H9 (cell line): ENCODE measurements around the gene REEP1. TPM values are rescaled to one million over a fixed set of nuclear protein-coding genes. Genes with fewer than 3 reads are reported as not detected.

Source experiments
- DNase-seq: peaks from one replicate; pipeline ENCODE4 v3.0.0-alpha.2; 2017
- H2AFZ ChIP-seq: one replicate; pipeline ENCODE4 v1.6.1; 2013; ENCODE audit warnings: mild to moderate bottlenecking, low read length, control low read depth, moderate library complexity
- H2AK5ac ChIP-seq: 2 replicates; pipeline ENCODE4 v1.6.1; 2013; ENCODE audit warnings: low read length, control low read depth, mixed read lengths; ENCODE audit not compliant: insufficient read length
- H2BK120ac ChIP-seq: one replicate; pipeline ENCODE4 v1.6.1; 2013; ENCODE audit warnings: low read depth, mild to moderate bottlenecking, low read length, control low read depth, inconsistent platforms; ENCODE audit not compliant: poor library complexity, severe bottlenecking
- H2BK12ac ChIP-seq: 2 replicates; pipeline ENCODE4 v1.6.1; 2013; ENCODE audit warnings: low read length, control low read depth, mixed read lengths, low read depth; ENCODE audit not compliant: insufficient read length
- H2BK15ac ChIP-seq: 2 replicates; pipeline ENCODE4 v1.6.1; 2013; ENCODE audit warnings: low read depth, low read length, control low read depth
- H2BK20ac ChIP-seq: one replicate; pipeline ENCODE4 v1.6.1; 2013; ENCODE audit warnings: low read depth, mild to moderate bottlenecking, low read length, control low read depth, inconsistent platforms; ENCODE audit not compliant: poor library complexity, severe bottlenecking
- H2BK5ac ChIP-seq: 2 replicates; pipeline ENCODE4 v1.6.1; 2013; ENCODE audit warnings: low read length, control low read depth, mixed read lengths; ENCODE audit not compliant: insufficient read length
- H3K14ac ChIP-seq: 2 replicates; pipeline ENCODE4 v1.6.1; 2013; ENCODE audit warnings: low read length, control low read depth; ENCODE audit not compliant: insufficient read depth
- H3K18ac ChIP-seq: 2 replicates; pipeline ENCODE4 v1.6.1; 2013; ENCODE audit warnings: low read depth, mild to moderate bottlenecking, mixed read lengths, low read length, control low read depth; ENCODE audit not compliant: insufficient read length
- H3K23ac ChIP-seq: 2 replicates; pipeline ENCODE4 v1.6.1; 2013; ENCODE audit warnings: low read length, control low read depth, mixed read lengths, low read depth; ENCODE audit not compliant: insufficient read length
- H3K23me2 ChIP-seq: 2 replicates; pipeline ENCODE4 v1.6.1; 2013; ENCODE audit warnings: low read depth, mild to moderate bottlenecking, mixed read lengths, low read length, control low read depth; ENCODE audit not compliant: insufficient read length, poor library complexity, severe bottlenecking
- H3K27ac ChIP-seq: 2 replicates; pipeline ENCODE4 v1.5.1; 2013; ENCODE audit warnings: low read length, control low read depth, mixed read lengths, low read depth; ENCODE audit not compliant: insufficient read length
- H3K27me3 ChIP-seq: 2 replicates; pipeline ENCODE4 v1.6.1; 2013; ENCODE audit warnings: low read length, control low read depth, inconsistent platforms; ENCODE audit not compliant: insufficient read depth
- H3K4ac ChIP-seq: 2 replicates; pipeline ENCODE4 v1.6.1; 2013; ENCODE audit warnings: low read depth, mild to moderate bottlenecking, control low read depth, inconsistent platforms, low read length, moderate library complexity
- H3K4me1 ChIP-seq: 2 replicates; pipeline ENCODE4 v1.6.1; 2013; ENCODE audit warnings: low read length, control low read depth, inconsistent platforms; ENCODE audit not compliant: insufficient read depth
- H3K4me2 ChIP-seq: 2 replicates; pipeline ENCODE4 v1.6.1; 2013; ENCODE audit warnings: low read length, control low read depth, mixed read lengths; ENCODE audit not compliant: insufficient read length, insufficient read depth
- H3K56ac ChIP-seq: 2 replicates; pipeline ENCODE4 v1.6.1; 2013; ENCODE audit warnings: low read depth, mild to moderate bottlenecking, mixed read lengths, low read length, control low read depth; ENCODE audit not compliant: insufficient read length
- H3K79me1 ChIP-seq: 2 replicates; pipeline ENCODE4 v1.6.1; 2013; ENCODE audit warnings: low read depth, mild to moderate bottlenecking, moderate library complexity, low read length, control low read depth, inconsistent platforms; ENCODE audit not compliant: insufficient read depth, poor library complexity, severe bottlenecking
- H3K79me2 ChIP-seq: 2 replicates; pipeline ENCODE4 v1.6.1; 2013; ENCODE audit warnings: low read length, control low read depth, inconsistent platforms; ENCODE audit not compliant: insufficient read depth
- H3K9ac ChIP-seq: 2 replicates; pipeline ENCODE4 v1.6.1; 2013; ENCODE audit warnings: low read length, control low read depth, mixed read lengths; ENCODE audit not compliant: insufficient read length; ENCODE audit errors: extremely low read depth
- H3K9me3 ChIP-seq: one replicate; pipeline ENCODE4 v1.6.1; 2013; ENCODE audit warnings: low read depth, low read length, inconsistent platforms; ENCODE audit not compliant: control insufficient read depth
- H3T11ph ChIP-seq: one replicate; pipeline ENCODE4 v1.6.1; 2013; ENCODE audit warnings: mild to moderate bottlenecking, low read length, control low read depth, inconsistent platforms
- H4K20me1 ChIP-seq: one replicate; pipeline ENCODE4 v1.6.1; 2013; ENCODE audit not compliant: control insufficient read depth, insufficient read length, insufficient read depth
- H4K5ac ChIP-seq: 2 replicates; pipeline ENCODE4 v1.6.1; 2013; ENCODE audit warnings: low read depth, mild to moderate bottlenecking, mixed read lengths, low read length, control low read depth; ENCODE audit not compliant: insufficient read length
- H4K8ac ChIP-seq: replicated peaks from 2 replicates; pipeline ENCODE4 v1.6.1; 2013; ENCODE audit warnings: low read length, control low read depth, mixed read lengths, low read depth; ENCODE audit not compliant: insufficient read length
- H4K91ac ChIP-seq: 2 replicates; pipeline ENCODE4 v1.6.1; 2013; ENCODE audit warnings: low read depth, mild to moderate bottlenecking, moderate library complexity, mixed read lengths, low read length, control low read depth; ENCODE audit not compliant: insufficient read length
- H3K27ac Mint-ChIP-seq, 3 experiments: 2 replicates in 2 of 3; 3 replicates in 1 of 3; pipeline ENCODE4 v1.8.0; 2020 to 2021; ENCODE audit warnings: mixed read lengths in 3 of 3, mild to moderate bottlenecking in 1 of 3, moderate library complexity in 1 of 3
- H3K27me3 Mint-ChIP-seq: 2 replicates; pipeline ENCODE4 v1.8.0; 2021; ENCODE audit warnings: low read depth, mild to moderate bottlenecking, moderate library complexity, mixed read lengths
- H3K36me3 Mint-ChIP-seq, 3 experiments: 2 replicates in 2 of 3; 3 replicates in 1 of 3; pipeline ENCODE4 v1.8.0; 2020 to 2021; ENCODE audit warnings: low read depth in 3 of 3, mixed read lengths in 3 of 3; ENCODE audit not compliant: insufficient read depth in 1 of 3
- H3K4me1 Mint-ChIP-seq, 2 experiments: 2 replicates each; pipeline ENCODE4 v1.8.0; 2020; ENCODE audit warnings: mixed read lengths in 2 of 2
- H3K4me3 Mint-ChIP-seq, 2 experiments: 2 replicates in 1 of 2; 3 replicates in 1 of 2; pipeline ENCODE4 v1.8.0; 2020 to 2021; ENCODE audit warnings: mild to moderate bottlenecking in 2 of 2, mixed read lengths in 2 of 2, moderate library complexity in 1 of 2
- H3K9me3 Mint-ChIP-seq, 2 experiments: 2 replicates in 1 of 2; 3 replicates in 1 of 2; pipeline ENCODE4 v1.8.0; 2020; ENCODE audit warnings: mild to moderate bottlenecking in 2 of 2, mixed read lengths in 2 of 2, moderate library complexity in 1 of 2
- WGBS: extraction: QIAGEN DNeasy Blood & Tissue Kit; methylation state at CpG from one replicate; pipeline ENCODE4 v1.1.7; 2013; ENCODE audit warnings: missing lambda C conversion rate, low lambda C conversion rate, mixed read lengths; ENCODE audit not compliant: insufficient read length; ENCODE audit errors: extremely low coverage; 5-methylcytosine and 5-hydroxymethylcytosine counted together
- total RNA-seq: library from RNA; stranded (reverse); gene quantifications from 2 replicates; pipeline ENCODE4 v1.2.1, GENCODE V29; 2021
- TF ChIP-seq, protein P1 (sequence below): fragments of 200-600 bp; sonication (generic); conservative IDR thresholded peaks from 3 replicates; pipeline ENCODE4 v1.8.0; 2021; ENCODE audit warnings: antibody characterized with exemption, mild to moderate bottlenecking

Gene REEP1
- total RNA-seq, 1 experiment from 2014 or later = 1.3 TPM

DNA sequence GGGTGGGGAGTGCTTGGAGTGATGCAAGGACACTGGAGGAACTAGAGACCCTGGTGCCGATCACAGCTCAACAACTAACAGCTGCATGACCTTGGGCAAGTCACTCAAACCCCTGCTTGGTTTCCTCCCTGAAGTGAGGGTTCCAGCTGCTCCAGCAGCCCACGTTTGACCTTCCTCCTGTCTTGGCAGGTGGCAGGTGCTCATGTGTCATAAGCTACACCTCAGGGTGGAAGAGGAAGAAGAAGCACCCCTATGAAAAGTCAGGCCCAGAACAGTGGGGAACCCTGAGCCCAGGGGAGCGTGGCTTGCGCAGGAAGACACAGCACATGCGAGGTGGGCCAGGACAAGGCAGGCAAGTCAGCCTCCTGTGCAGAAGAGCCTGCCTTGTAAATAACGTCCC, 95.8 kb downstream of the REEP1 start:
- H3K79me2 ChIP-seq = no peaks in the 10 kb centered on the region
- no peak overlapping the region for H4K8ac ChIP-seq
- no peak overlapping the region for H2BK20ac ChIP-seq
- H3K4me1 ChIP-seq = no peaks in the 10 kb centered on the region
- H2AFZ ChIP-seq = no peak overlapping the region
- H3K4me3 Mint-ChIP-seq = no peak overlapping the region
- H3K4me2 ChIP-seq = no peak overlapping the region
- no peaks in the 10 kb centered on the region for H3K9me3 ChIP-seq
- WGBS = no CpG with 5 or more reads among the region's 6 CpGs
- peaks cover 13% of the 10 kb centered on the region for H3K27me3 Mint-ChIP-seq
- no peak overlapping the region for H3K27ac ChIP-seq
- H2AK5ac ChIP-seq = no peak overlapping the region
- no peaks in the 10 kb centered on the region; a peak in 1 of 7 replicates for H3K36me3 Mint-ChIP-seq
- no peak overlapping the region for H3K14ac ChIP-seq
- H3K18ac ChIP-seq = no peak overlapping the region
- peaks cover 0 to 4% of the 10 kb centered on the region in 2 experiments; a peak in 2 of 4 replicates for H3K4me1 Mint-ChIP-seq
- no peak overlapping the region for H3K9ac ChIP-seq
- peaks cover 0 to 5% of the 10 kb centered on the region in 2 experiments; a peak in 2 of 5 replicates for H3K9me3 Mint-ChIP-seq
- H2BK120ac ChIP-seq = no peak overlapping the region
- TF ChIP-seq, protein P1, sequence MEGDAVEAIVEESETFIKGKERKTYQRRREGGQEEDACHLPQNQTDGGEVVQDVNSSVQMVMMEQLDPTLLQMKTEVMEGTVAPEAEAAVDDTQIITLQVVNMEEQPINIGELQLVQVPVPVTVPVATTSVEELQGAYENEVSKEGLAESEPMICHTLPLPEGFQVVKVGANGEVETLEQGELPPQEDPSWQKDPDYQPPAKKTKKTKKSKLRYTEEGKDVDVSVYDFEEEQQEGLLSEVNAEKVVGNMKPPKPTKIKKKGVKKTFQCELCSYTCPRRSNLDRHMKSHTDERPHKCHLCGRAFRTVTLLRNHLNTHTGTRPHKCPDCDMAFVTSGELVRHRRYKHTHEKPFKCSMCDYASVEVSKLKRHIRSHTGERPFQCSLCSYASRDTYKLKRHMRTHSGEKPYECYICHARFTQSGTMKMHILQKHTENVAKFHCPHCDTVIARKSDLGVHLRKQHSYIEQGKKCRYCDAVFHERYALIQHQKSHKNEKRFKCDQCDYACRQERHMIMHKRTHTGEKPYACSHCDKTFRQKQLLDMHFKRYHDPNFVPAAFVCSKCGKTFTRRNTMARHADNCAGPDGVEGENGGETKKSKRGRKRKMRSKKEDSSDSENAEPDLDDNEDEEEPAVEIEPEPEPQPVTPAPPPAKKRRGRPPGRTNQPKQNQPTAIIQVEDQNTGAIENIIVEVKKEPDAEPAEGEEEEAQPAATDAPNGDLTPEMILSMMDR = no peak
- no peak overlapping the region for H4K5ac ChIP-seq
- no peak overlapping the region for H3K56ac ChIP-seq
- H2BK12ac ChIP-seq = no peak overlapping the region
- no peak overlapping the region for H3K4ac ChIP-seq
- no peaks in the 10 kb centered on the region for H3K23me2 ChIP-seq
- no peak overlapping the region for H2BK15ac ChIP-seq
- no peak overlapping the region for H3K27ac Mint-ChIP-seq
- DNase-seq = peak; percentile 9
- H3K23ac ChIP-seq = no peak overlapping the region
- no peak overlapping the region for H2BK5ac ChIP-seq
- no peak overlapping the region for H4K91ac ChIP-seq
- no peaks in the 10 kb centered on the region for H3K79me1 ChIP-seq
- H3T11ph ChIP-seq = no peak overlapping the region
- H3K27me3 ChIP-seq = no peaks in the 10 kb centered on the region
- no peaks in the 10 kb centered on the region for H4K20me1 ChIP-seq
